HepG2 (cell line): ENCODE results near the gene SMPD3. TPM values are rescaled to one million over a fixed set of nuclear protein-coding genes. Genes with fewer than 3 reads are reported as not detected.

Experiments
- CENPBD1 ChIP-seq: sonication (generic); formaldehyde crosslinking; IDR thresholded peaks from 2 replicates; pipeline ENCODE4 v1.8.0; 2022; ENCODE audit warnings: missing genetic modification reagents, low read depth, mild to moderate bottlenecking, borderline replicate concordance
- EED ChIP-seq: sonication (generic); formaldehyde crosslinking; IDR thresholded peaks from 2 replicates; pipeline ENCODE4 v1.5.0; 2020; ENCODE audit warnings: mild to moderate bottlenecking, missing genetic modification reagents
- GLMP ChIP-seq: sonication (generic); formaldehyde crosslinking; IDR thresholded peaks from 2 replicates; pipeline ENCODE4 v1.9.0; 2021; ENCODE audit warnings: missing genetic modification reagents, mild to moderate bottlenecking, borderline replicate concordance
- HMGXB3 ChIP-seq: sonication (generic); formaldehyde crosslinking; IDR thresholded peaks from 2 replicates; pipeline ENCODE4 v1.4.0; 2020; ENCODE audit warnings: missing genetic modification reagents, borderline replicate concordance
- NCOA2 ChIP-seq: sonication (generic); formaldehyde crosslinking; IDR thresholded peaks from 2 replicates; pipeline ENCODE4 v1.8.0; 2022; ENCODE audit warnings: inconsistent platforms
- NFIB ChIP-seq: sonication (generic); formaldehyde crosslinking; IDR thresholded peaks from 2 replicates; pipeline ENCODE4 v1.9.0; 2021; ENCODE audit warnings: missing genetic modification reagents, mild to moderate bottlenecking, borderline replicate concordance
- RFXANK ChIP-seq: IDR thresholded peaks from 2 replicates; pipeline ENCODE4 v1.6.1; 2016
- TP53 ChIP-seq: sonication (generic); formaldehyde crosslinking; conservative IDR thresholded peaks from 2 replicates; pipeline ENCODE4 v1.4.0; 2020; ENCODE audit warnings: missing genetic modification reagents
- ZFP36L2 ChIP-seq: sonication (generic); formaldehyde crosslinking; IDR thresholded peaks from 2 replicates; pipeline ENCODE4 v1.4.0; 2020; ENCODE audit warnings: missing genetic modification reagents
- ZNF142 ChIP-seq: sonication (generic); formaldehyde crosslinking; IDR thresholded peaks from 2 replicates; pipeline ENCODE4 v1.4.0; 2020; ENCODE audit warnings: missing genetic modification reagents
- ZNF20 ChIP-seq: sonication (generic); formaldehyde crosslinking; IDR thresholded peaks from 2 replicates; pipeline ENCODE4 v1.4.0; 2020; ENCODE audit warnings: mild to moderate bottlenecking, moderate library complexity, missing genetic modification reagents
- ZNF367 ChIP-seq: sonication (generic); formaldehyde crosslinking; IDR thresholded peaks from 2 replicates; pipeline ENCODE4 v1.4.0; 2020; ENCODE audit warnings: missing genetic modification reagents, borderline replicate concordance
- ZNF691 ChIP-seq: sonication (generic); formaldehyde crosslinking; IDR thresholded peaks from 2 replicates; pipeline ENCODE4 v1.4.0; 2020; ENCODE audit warnings: missing genetic modification reagents, low read depth, mild to moderate bottlenecking, borderline replicate concordance
- ZNF776 ChIP-seq: sonication (generic); formaldehyde crosslinking; IDR thresholded peaks from 2 replicates; pipeline ENCODE4 v1.4.0; 2020; ENCODE audit warnings: mild to moderate bottlenecking, missing genetic modification reagents
- polyA plus RNA-seq, 8 experiments: library from polyadenylated mRNA; depleted of rRNA in 3 of 8; stranded (reverse) in 7 of 8; unstranded in 1 of 8; fragments of >200 nt; fragmentation: Illumina TruSeq in 4 of 8; extraction: Trizol in 4 of 8; gene quantifications; 2 replicates each; pipeline versions ENCODE4 v1.2.1 to v1.2.3, GENCODE V29; 2011 to 2016; ENCODE audit warnings: low read depth in 4 of 8, missing spikeins in 1 of 8, mixed read lengths in 1 of 8; ENCODE audit not compliant: insufficient read depth in 1 of 8
- total RNA-seq, 5 experiments: library from RNA; depleted of rRNA; stranded (reverse); fragments of >200 nt; fragmentation: Illumina TruSeq; extraction: Trizol; gene quantifications; 2 replicates each; pipeline ENCODE4 v1.2.3, GENCODE V29; 2016; ENCODE audit warnings: low read depth in 1 of 5

The SMPD3 gene
- total and polyA plus RNA-seq, 2 of the 13 experiments (the other 11 are each of a cell fraction or from before 2014, with no cell fraction given): 0.07 to 0.32 TPM

- peak; percentile 98 for TF ChIP-seq ZNF142
- peak; percentile 94; the same call in 1 of the 2 replicates for TF ChIP-seq NFIB (CRISPR knock-in tag)
- TF ChIP-seq HMGXB3 (CRISPR knock-in tag): peak; percentile 96
- 0 out of 2 replicates have a peak, but pooled peaks have one; percentile 82 for TF ChIP-seq ZFP36L2 (CRISPR knock-in tag)
- TF ChIP-seq TP53 (CRISPR knock-in tag): peak; percentile 94; the same call in 1 of the 2 replicates
- peak; percentile 85; the same call in 1 of the 2 replicates for TF ChIP-seq ZNF20 (CRISPR knock-in tag)
- peak; percentile 100 for TF ChIP-seq EED (CRISPR knock-in tag)
- TF ChIP-seq ZNF367 (CRISPR knock-in tag): peak; percentile 98
- TF ChIP-seq GLMP (CRISPR knock-in tag): 0 out of 2 replicates have a peak, but pooled peaks have one; percentile 19
- TF ChIP-seq CENPBD1 (CRISPR knock-in tag): no peak; the same call in 1 of the 2 replicates
- peak; percentile 88; the same call in 1 of the 2 replicates for TF ChIP-seq RFXANK (CRISPR knock-in tag)
- peak; percentile 88 for TF ChIP-seq NCOA2 (CRISPR knock-in tag)
- peak; percentile 99 for TF ChIP-seq ZNF776 (CRISPR knock-in tag)
- peak; percentile 99 for TF ChIP-seq ZNF691 (CRISPR knock-in tag)
Measured at GRCh38 chr16:68310774-68311511, 137.4 kb downstream of the SMPD3 start, which contains the start of the genes PRMT7 and SLC7A6OS (continued).
